ENCODE measurements around the gene FAM20A.
"Not testable (repeated sequence)": the region's sequence is repeated elsewhere in the genome, so short reads cannot be mapped to it uniquely, and the experiment has no call there.

Gene FAM20A

DNA sequence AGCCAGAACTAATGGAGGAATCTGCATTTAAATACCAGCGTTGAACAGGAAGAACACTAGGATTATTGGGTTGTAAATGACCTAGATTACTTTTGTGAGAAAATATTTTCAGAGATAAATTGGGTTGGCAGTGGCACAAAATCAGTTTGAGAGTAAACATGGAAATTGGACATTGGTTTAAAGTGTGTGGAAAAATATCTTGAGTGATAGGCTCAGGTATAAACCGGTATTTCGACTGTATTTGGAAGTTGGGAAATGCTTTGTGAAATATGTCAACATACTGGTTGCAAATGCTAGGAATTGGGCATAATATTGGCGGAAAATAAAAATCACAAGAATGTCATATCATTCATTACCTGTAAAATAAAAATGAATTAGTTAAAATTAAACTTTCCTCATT, 73.9 kb downstream of the FAM20A start:
- no peak for DNase-seq (ENCODE audit: low spot score)
- TF ChIP-seq CTCF (IDR thresholded peaks at IDR 0.05; ENCODE audit: borderline replicate concordance, control extremely low read depth, extremely low read depth, insufficient read depth, missing control alignments), result no peak
- in situ Hi-C loops (cut with MboI; ENCODE audit: low sequenced_read_pairs, unreplicated experiment), result loop anchor here (25.0 kb wide), 1 partner anchor 710 kb away; the partner anchor contains the start of gene ABCA10

GRCh38 chr17:68526548-68526947, 74.6 kb downstream of the FAM20A start:
- in situ Hi-C loops (cut with MboI; ENCODE audit: low sequenced_read_pairs, unreplicated experiment), result loop anchor here (25.0 kb wide), 1 partner anchor 711 kb away; the partner anchor contains the start of gene ABCA10
- no peak for TF ChIP-seq CTCF (IDR thresholded peaks at IDR 0.05; ENCODE audit: borderline replicate concordance, control extremely low read depth, extremely low read depth, insufficient read depth, missing control alignments)
- DNase-seq (ENCODE audit: low spot score), result no peak

DNA sequence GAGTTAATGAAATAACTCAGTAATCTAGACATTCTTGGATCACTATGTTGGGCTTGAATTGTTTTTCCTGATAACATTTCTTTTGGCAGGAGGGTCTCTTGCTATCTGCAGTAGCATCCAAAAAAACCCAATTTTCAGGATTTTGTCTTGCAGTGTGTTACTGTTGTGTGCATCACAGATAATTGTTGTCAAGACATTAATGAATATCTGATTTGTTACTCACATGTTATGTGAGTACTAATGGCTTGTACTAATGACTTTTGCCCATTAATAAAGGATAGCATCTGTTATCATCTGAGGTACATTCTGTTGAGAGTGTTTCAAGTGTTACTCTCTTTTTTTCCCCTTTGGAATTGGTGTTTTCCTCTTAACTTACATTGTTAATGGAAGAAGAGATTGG, 78.9 kb downstream of the FAM20A start:
- no peak for TF ChIP-seq CTCF (IDR thresholded peaks at IDR 0.05; ENCODE audit: borderline replicate concordance, control extremely low read depth, extremely low read depth, insufficient read depth, missing control alignments)
- in situ Hi-C loops (cut with MboI; ENCODE audit: low sequenced_read_pairs, unreplicated experiment), result no loop called here
- no peak for DNase-seq (ENCODE audit: low spot score)

- TF ChIP-seq CTCF (IDR thresholded peaks at IDR 0.05; ENCODE audit: borderline replicate concordance, control extremely low read depth, extremely low read depth, insufficient read depth, missing control alignments), result no peak
- no peak for DNase-seq (ENCODE audit: low spot score)
- in situ Hi-C loops (cut with MboI; ENCODE audit: low sequenced_read_pairs, unreplicated experiment), result no loop called here
Observed at GRCh38 chr17:68519911-68520310, 81.3 kb downstream of the FAM20A start.

DNA sequence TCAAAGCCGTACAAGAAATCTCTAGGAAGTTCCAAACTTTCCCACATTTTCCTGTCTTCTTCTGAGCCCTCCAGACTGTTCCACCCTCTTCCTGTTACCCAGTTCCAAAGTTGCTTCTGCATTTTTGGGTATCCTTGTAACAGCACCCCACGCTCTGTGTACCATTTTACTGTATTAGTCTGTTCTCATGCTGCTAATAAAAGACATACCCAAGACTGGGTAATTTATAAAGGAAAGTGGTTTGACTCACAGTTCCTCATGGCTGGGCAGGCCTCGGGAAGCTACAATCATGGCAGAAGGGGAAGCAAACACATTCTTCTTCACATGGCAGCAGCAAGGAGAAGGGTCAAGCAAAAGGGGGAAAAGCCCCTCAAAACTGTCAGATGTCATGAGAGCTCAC, 82.1 kb downstream of the FAM20A start:
- DNase-seq (ENCODE audit: low spot score); in situ Hi-C loops (cut with MboI; ENCODE audit: low sequenced_read_pairs, unreplicated experiment): not testable (repeated sequence)

- TF ChIP-seq CTCF (IDR thresholded peaks at IDR 0.05; ENCODE audit: borderline replicate concordance, control extremely low read depth, extremely low read depth, insufficient read depth, missing control alignments), result no peak
- in situ Hi-C loops (cut with MboI; ENCODE audit: low sequenced_read_pairs, unreplicated experiment), result no loop called here
- DNase-seq (ENCODE audit: low spot score), result no peak
Observed at GRCh38 chr17:68518063-68518815, 82.9 kb downstream of the FAM20A start.

GRCh38 chr17:68517605-68518004, 83.6 kb downstream of the FAM20A start:
- in situ Hi-C loops (cut with MboI; ENCODE audit: low sequenced_read_pairs, unreplicated experiment); DNase-seq (ENCODE audit: low spot score): not testable (repeated sequence)

- no peak for TF ChIP-seq CTCF (IDR thresholded peaks at IDR 0.05; ENCODE audit: borderline replicate concordance, control extremely low read depth, extremely low read depth, insufficient read depth, missing control alignments)
- DNase-seq (ENCODE audit: low spot score), result no peak
- in situ Hi-C loops (cut with MboI; ENCODE audit: low sequenced_read_pairs, unreplicated experiment), result no loop called here
Observed at GRCh38 chr17:68516732-68517131, 84.4 kb downstream of the FAM20A start.
